ENCODE results near the gene PTPN12.
"Not testable (repeated sequence)": the region's sequence is repeated elsewhere in the genome, so short reads cannot be mapped to it uniquely, and the experiment has no call there.

DNA sequence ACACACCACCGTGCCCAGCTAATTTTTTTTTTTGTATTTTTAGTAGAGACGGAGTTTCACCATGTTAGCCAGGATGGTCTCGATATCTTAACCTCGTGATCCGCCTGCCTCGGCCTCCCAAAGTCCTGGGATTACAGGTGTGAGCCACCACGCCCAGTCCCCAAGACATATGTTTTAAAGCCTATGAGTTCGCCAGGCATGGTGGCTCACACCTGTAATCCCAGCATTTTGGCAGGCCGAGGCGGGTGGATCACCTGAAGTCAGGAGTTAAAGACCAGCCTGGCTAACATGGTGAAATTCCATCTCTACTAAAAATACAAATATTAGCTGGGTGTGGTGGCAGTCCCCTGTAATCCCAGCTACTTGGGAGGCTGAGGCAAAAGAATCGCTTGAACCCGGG lies 115.7 kb downstream of the PTPN12 start:
- TF ChIP-seq, protein P1, sequence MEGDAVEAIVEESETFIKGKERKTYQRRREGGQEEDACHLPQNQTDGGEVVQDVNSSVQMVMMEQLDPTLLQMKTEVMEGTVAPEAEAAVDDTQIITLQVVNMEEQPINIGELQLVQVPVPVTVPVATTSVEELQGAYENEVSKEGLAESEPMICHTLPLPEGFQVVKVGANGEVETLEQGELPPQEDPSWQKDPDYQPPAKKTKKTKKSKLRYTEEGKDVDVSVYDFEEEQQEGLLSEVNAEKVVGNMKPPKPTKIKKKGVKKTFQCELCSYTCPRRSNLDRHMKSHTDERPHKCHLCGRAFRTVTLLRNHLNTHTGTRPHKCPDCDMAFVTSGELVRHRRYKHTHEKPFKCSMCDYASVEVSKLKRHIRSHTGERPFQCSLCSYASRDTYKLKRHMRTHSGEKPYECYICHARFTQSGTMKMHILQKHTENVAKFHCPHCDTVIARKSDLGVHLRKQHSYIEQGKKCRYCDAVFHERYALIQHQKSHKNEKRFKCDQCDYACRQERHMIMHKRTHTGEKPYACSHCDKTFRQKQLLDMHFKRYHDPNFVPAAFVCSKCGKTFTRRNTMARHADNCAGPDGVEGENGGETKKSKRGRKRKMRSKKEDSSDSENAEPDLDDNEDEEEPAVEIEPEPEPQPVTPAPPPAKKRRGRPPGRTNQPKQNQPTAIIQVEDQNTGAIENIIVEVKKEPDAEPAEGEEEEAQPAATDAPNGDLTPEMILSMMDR (IDR thresholded peaks at IDR 0.05) = not testable (repeated sequence)
- not testable (repeated sequence) for TF ChIP-seq POLR2A (IDR thresholded peaks at IDR 0.05)
